HEK293T (cell line): ENCODE measurements around the gene BIVM.

ENCODE experiments used
- CTBP1 ChIP-seq: fragments of 450-650 bp; IDR thresholded peaks from 2 replicates; pipeline ENCODE4 v1.6.1; 2016; ENCODE audit warnings: borderline replicate concordance
- FOXK2 ChIP-seq: fragments of 450-650 bp; IDR thresholded peaks from 2 replicates; pipeline ENCODE4 v1.6.1; 2016; ENCODE audit warnings: mild to moderate bottlenecking
- FOXM1 ChIP-seq: fragments of 450-650 bp; IDR thresholded peaks from 2 replicates; pipeline ENCODE4 v1.6.1; 2017; ENCODE audit warnings: mild to moderate bottlenecking, borderline replicate concordance
- SUZ12 ChIP-seq: fragments of 450-650 bp; IDR thresholded peaks from 2 replicates; pipeline ENCODE4 v1.6.1; 2016; ENCODE audit warnings: mild to moderate bottlenecking
- TARDBP ChIP-seq: fragments of 450-650 bp; IDR thresholded peaks from 2 replicates; pipeline ENCODE4 v1.6.1; 2016
- ZNF384 ChIP-seq: fragments of 450-650 bp; IDR thresholded peaks from 2 replicates; pipeline ENCODE4 v1.6.1; 2016

GRCh38 chr13:102836471-102836870, 37.6 kb downstream of the BIVM start:
- TF ChIP-seq ZNF384 = no peak
- TF ChIP-seq SUZ12 = no peak
- no peak for TF ChIP-seq TARDBP
- no peak for TF ChIP-seq CTBP1
- TF ChIP-seq FOXK2 = no peak
- TF ChIP-seq FOXM1 = no peak
